HepG2 (cell line): ENCODE data around the gene C14orf93. TPM values are rescaled to one million over a fixed set of nuclear protein-coding genes. Genes with fewer than 3 reads are reported as not detected.

ENCODE experiments used
- AKAP8 ChIP-seq: sonication (generic); formaldehyde crosslinking; IDR thresholded peaks from 2 replicates; pipeline ENCODE4 v1.5.1; 2020; ENCODE audit warnings: mild to moderate bottlenecking, missing genetic modification reagents
- CENPBD1 ChIP-seq: sonication (generic); formaldehyde crosslinking; IDR thresholded peaks from 2 replicates; pipeline ENCODE4 v1.8.0; 2022; ENCODE audit warnings: missing genetic modification reagents, low read depth, mild to moderate bottlenecking, borderline replicate concordance
- CHCHD3 ChIP-seq: sonication (generic); formaldehyde crosslinking; IDR thresholded peaks from 2 replicates; pipeline ENCODE4 v1.8.0; 2022; ENCODE audit warnings: mild to moderate bottlenecking, missing genetic modification reagents, moderate library complexity
- E2F2 ChIP-seq: sonication (generic); formaldehyde crosslinking; IDR thresholded peaks from 2 replicates; pipeline ENCODE4 v1.4.0; 2020; ENCODE audit warnings: missing genetic modification reagents, borderline replicate concordance
- GATAD2A ChIP-seq: IDR thresholded peaks from 2 replicates; pipeline ENCODE4 v1.6.1; 2016
- HINFP ChIP-seq: sonication (generic); formaldehyde crosslinking; IDR thresholded peaks from 2 replicates; pipeline ENCODE4 v1.4.0; 2020; ENCODE audit warnings: low read depth, mild to moderate bottlenecking, missing genetic modification reagents
- MEF2D ChIP-seq: sonication (generic); formaldehyde crosslinking; IDR thresholded peaks from 2 replicates; pipeline ENCODE4 v1.5.1; 2020; ENCODE audit warnings: mild to moderate bottlenecking, missing genetic modification reagents
- PAX8 ChIP-seq: sonication (generic); formaldehyde crosslinking; IDR thresholded peaks from 2 replicates; pipeline ENCODE4 v1.8.0; 2022; ENCODE audit warnings: mild to moderate bottlenecking, missing genetic modification reagents, borderline replicate concordance
- POGK ChIP-seq: sonication (generic); formaldehyde crosslinking; conservative IDR thresholded peaks from 2 replicates; pipeline ENCODE4 v1.8.0; 2022; ENCODE audit warnings: mild to moderate bottlenecking, moderate library complexity, missing genetic modification reagents
- RBFOX2 ChIP-seq: fragments of 200-400 bp; formaldehyde crosslinking; IDR thresholded peaks from 2 replicates; pipeline ENCODE4 v1.6.1; 2017; ENCODE audit warnings: low read depth, mild to moderate bottlenecking, low read length
- SIN3B ChIP-seq: fragments of 150-350 bp; IDR thresholded peaks from 2 replicates; pipeline ENCODE4 v1.6.1; 2014; ENCODE audit warnings: low read length
- SRSF9 ChIP-seq: fragments of 200-400 bp; formaldehyde crosslinking; IDR thresholded peaks from 2 replicates; pipeline ENCODE4 v1.6.1; 2018; ENCODE audit warnings: borderline replicate concordance, mild to moderate bottlenecking, low read depth, low read length; ENCODE audit not compliant: insufficient read depth, poor library complexity, severe bottlenecking
- TARDBP ChIP-seq: sonication (generic); formaldehyde crosslinking; IDR thresholded peaks from 2 replicates; pipeline ENCODE4 v1.8.0; 2022; ENCODE audit warnings: mild to moderate bottlenecking, missing genetic modification reagents
- TOPORS ChIP-seq: sonication (generic); formaldehyde crosslinking; IDR thresholded peaks from 2 replicates; pipeline ENCODE4 v1.8.0; 2023; ENCODE audit warnings: mild to moderate bottlenecking, missing genetic modification reagents
- TRAFD1 ChIP-seq: sonication (generic); formaldehyde crosslinking; IDR thresholded peaks from 2 replicates; pipeline ENCODE4 v1.5.1; 2020; ENCODE audit warnings: missing genetic modification reagents, mild to moderate bottlenecking, borderline replicate concordance
- ZFP36L1 ChIP-seq: sonication (generic); formaldehyde crosslinking; IDR thresholded peaks from 2 replicates; pipeline ENCODE4 v1.8.0; 2022; ENCODE audit warnings: mild to moderate bottlenecking, missing genetic modification reagents, moderate library complexity
- ZMYM4 ChIP-seq: sonication (generic); formaldehyde crosslinking; IDR thresholded peaks from 2 replicates; pipeline ENCODE4 v1.8.1; 2023; ENCODE audit warnings: mild to moderate bottlenecking, missing genetic modification reagents
- ZNF264 ChIP-seq: sonication (generic); formaldehyde crosslinking; IDR thresholded peaks from 2 replicates; pipeline ENCODE4 v1.4.0; 2020; ENCODE audit warnings: missing genetic modification reagents
- ZNF644 ChIP-seq: IDR thresholded peaks from 2 replicates; pipeline ENCODE4 v1.6.1; 2016; ENCODE audit warnings: low read depth
- ZNF713 ChIP-seq: sonication (generic); formaldehyde crosslinking; IDR thresholded peaks from 2 replicates; pipeline ENCODE4 v1.4.0; 2020; ENCODE audit warnings: mild to moderate bottlenecking, missing genetic modification reagents
- ZNF781 ChIP-seq: sonication (generic); formaldehyde crosslinking; IDR thresholded peaks from 2 replicates; pipeline ENCODE4 v1.5.1; 2020; ENCODE audit warnings: borderline replicate concordance, mild to moderate bottlenecking, missing genetic modification reagents; ENCODE audit errors: not compliant biosample characterization
- ZSCAN20 ChIP-seq: sonication (generic); formaldehyde crosslinking; IDR thresholded peaks from 2 replicates; pipeline ENCODE4 v1.4.0; 2020; ENCODE audit warnings: missing genetic modification reagents, mild to moderate bottlenecking, borderline replicate concordance
- ZSCAN31 ChIP-seq: sonication (generic); formaldehyde crosslinking; IDR thresholded peaks from 2 replicates; pipeline ENCODE4 v1.5.0; 2020; ENCODE audit warnings: low read depth, mild to moderate bottlenecking, missing genetic modification reagents
- polyA plus RNA-seq, 8 experiments: library from polyadenylated mRNA; depleted of rRNA in 3 of 8; stranded (reverse) in 7 of 8; unstranded in 1 of 8; fragments of >200 nt; fragmentation: Illumina TruSeq in 4 of 8; extraction: Trizol in 4 of 8; gene quantifications; 2 replicates each; pipeline versions ENCODE4 v1.2.1 to v1.2.3, GENCODE V29; 2011 to 2016; ENCODE audit warnings: low read depth in 4 of 8, missing spikeins in 1 of 8, mixed read lengths in 1 of 8; ENCODE audit not compliant: insufficient read depth in 1 of 8
- total RNA-seq, 5 experiments: library from RNA; depleted of rRNA; stranded (reverse); fragments of >200 nt; fragmentation: Illumina TruSeq; extraction: Trizol; gene quantifications; 2 replicates each; pipeline ENCODE4 v1.2.3, GENCODE V29; 2016; ENCODE audit warnings: low read depth in 1 of 5

The C14orf93 gene
- total and polyA plus RNA-seq, 2 of the 13 experiments (the other 11 are each of a cell fraction or from before 2014, with no cell fraction given), result 11.4 to 22.5 TPM

GRCh38 chr14:23009939-23010726 lies at the start of gene C14orf93 (continued):
- TF ChIP-seq ZSCAN31 (CRISPR knock-in tag) (peak; percentile 90), TOPORS (peak; percentile 87; the same call in 1 of the 2 replicates), ZMYM4 (CRISPR knock-in tag) (peak; percentile 71), AKAP8 (no peak), ZNF644 (CRISPR knock-in tag) (no peak), HINFP (CRISPR knock-in tag) (peak; percentile 80), E2F2 (no peak), RBFOX2 (peak; percentile 90), PAX8 (no peak), CHCHD3 (CRISPR knock-in tag) (no peak), ZNF781 (CRISPR knock-in tag) (no peak), TARDBP (CRISPR knock-in tag) (no peak), ZSCAN20 (no peak; the same call in 1 of the 2 replicates), MEF2D (CRISPR knock-in tag) (no peak), ZNF264 (CRISPR knock-in tag) (no peak), POGK (CRISPR knock-in tag) (peak; percentile 49; the same call in 1 of the 2 replicates), SIN3B (peak; percentile 33; the same call in 1 of the 2 replicates), ZNF713 (CRISPR knock-in tag) (no peak), TRAFD1 (CRISPR knock-in tag) (no peak), GATAD2A (peak; percentile 74; the same call in 1 of the 2 replicates), ZFP36L1 (CRISPR knock-in tag) (no peak), SRSF9 (no peak), CENPBD1 (CRISPR knock-in tag) (no peak)
